GM23248 (cell line): ENCODE data around the gene URGCP. TPM values are rescaled to one million over a fixed set of nuclear protein-coding genes. Genes with fewer than 3 reads are reported as not detected.

Experiments used
- DNase-seq: peaks from one replicate; pipeline ENCODE4 v3.0.0-alpha.2; 2015
- H2AFZ ChIP-seq: fragments of 200-600 bp; sonication (generic); 2 replicates; pipeline ENCODE4 v1.6.1; 2016; ENCODE audit warnings: antibody characterized with exemption
- H3F3A ChIP-seq: fragments of 200-600 bp; sonication (generic); 2 replicates; pipeline ENCODE4 v1.6.1; 2016; ENCODE audit warnings: mild to moderate bottlenecking, antibody characterized with exemption, mixed run types; ENCODE audit not compliant: insufficient read depth
- H3K27ac ChIP-seq: fragments of 200-600 bp; sonication (generic); 2 replicates; pipeline ENCODE4 v1.5.1; 2016; ENCODE audit warnings: mild to moderate bottlenecking
- H3K27me3 ChIP-seq: fragments of 200-600 bp; sonication (generic); replicated peaks from 2 replicates; pipeline ENCODE4 v1.6.1; 2016; ENCODE audit warnings: mild to moderate bottlenecking; ENCODE audit not compliant: insufficient read depth
- H3K36me3 ChIP-seq: fragments of 200-600 bp; sonication (generic); 2 replicates; pipeline ENCODE4 v1.6.1; 2016; ENCODE audit warnings: low read depth, mild to moderate bottlenecking
- H3K4me1 ChIP-seq: fragments of 200-600 bp; sonication (generic); 2 replicates; pipeline ENCODE4 v1.6.1; 2016; ENCODE audit warnings: mild to moderate bottlenecking; ENCODE audit not compliant: insufficient read depth
- H3K4me2 ChIP-seq: fragments of 200-600 bp; sonication (generic); one replicate; pipeline ENCODE4 v1.6.1; 2016; ENCODE audit warnings: mild to moderate bottlenecking; ENCODE audit not compliant: unreplicated experiment
- H3K4me3 ChIP-seq: fragments of 200-600 bp; sonication (generic); 2 replicates; pipeline ENCODE4 v1.5.1; 2016; ENCODE audit warnings: mild to moderate bottlenecking
- H3K79me2 ChIP-seq: fragments of 200-600 bp; sonication (generic); 2 replicates; pipeline ENCODE4 v1.6.1; 2016; ENCODE audit warnings: mild to moderate bottlenecking; ENCODE audit not compliant: insufficient read depth
- H3K9ac ChIP-seq: fragments of 200-600 bp; sonication (generic); 2 replicates; pipeline ENCODE4 v1.6.1; 2016; ENCODE audit warnings: mild to moderate bottlenecking
- H3K9me2 ChIP-seq: fragments of 200-600 bp; sonication (generic); 2 replicates; pipeline ENCODE4 v1.6.1; 2016; ENCODE audit warnings: mixed run types, mild to moderate bottlenecking, moderate library complexity; ENCODE audit not compliant: insufficient read depth
- H3K9me3 ChIP-seq: fragments of 200-600 bp; sonication (generic); one replicate; pipeline ENCODE4 v1.6.1; 2017; ENCODE audit warnings: low read depth
- H4K20me1 ChIP-seq: fragments of 200-600 bp; sonication (generic); 2 replicates; pipeline ENCODE4 v1.6.0; 2016; ENCODE audit not compliant: insufficient read depth
- EZH2 ChIP-seq: fragments of 200-600 bp; sonication (generic); IDR thresholded peaks from 2 replicates; pipeline ENCODE4 v1.6.1; 2018; ENCODE audit warnings: antibody characterized with exemption, mild to moderate bottlenecking; ENCODE audit not compliant: insufficient read depth, poor library complexity, severe bottlenecking
- EZH2phosphoT487 ChIP-seq: fragments of 200-600 bp; sonication (generic); IDR thresholded peaks from 2 replicates; pipeline ENCODE4 v1.6.1; 2018; ENCODE audit warnings: antibody characterized with exemption, moderate library complexity, mild to moderate bottlenecking, low read depth; ENCODE audit not compliant: insufficient read depth
- WGBS, 2 experiments: methylation state at CpG; one replicate each; pipeline ENCODE4 v1.1.6; 2015 to 2017; ENCODE audit warnings: low lambda C conversion rate in 2 of 2, low coverage in 1 of 2; ENCODE audit errors: missing lambda C conversion rate in 2 of 2; 5-methylcytosine and 5-hydroxymethylcytosine counted together
- in situ Hi-C: fragments of 300-500 bp; cut with MboI; formaldehyde crosslinking; loops from 2 replicates; pipeline ENCODE4 v1.15.0; 2020
- polyA plus RNA-seq: library from polyadenylated mRNA; unstranded; fragments of >200 nt; fragmentation: Nextera tagmentation; extraction: Ambion mirVana; gene quantifications from 2 replicates; pipeline ENCODE4 v1.2.1, GENCODE V29; 2016
- total RNA-seq: library from RNA; depleted of rRNA; stranded (reverse); fragments of >200 nt; shearing (Covaris generic); gene quantifications from 2 replicates; pipeline ENCODE4 v1.2.3, GENCODE V29; 2014; rRNA removed

URGCP gene, protein sequence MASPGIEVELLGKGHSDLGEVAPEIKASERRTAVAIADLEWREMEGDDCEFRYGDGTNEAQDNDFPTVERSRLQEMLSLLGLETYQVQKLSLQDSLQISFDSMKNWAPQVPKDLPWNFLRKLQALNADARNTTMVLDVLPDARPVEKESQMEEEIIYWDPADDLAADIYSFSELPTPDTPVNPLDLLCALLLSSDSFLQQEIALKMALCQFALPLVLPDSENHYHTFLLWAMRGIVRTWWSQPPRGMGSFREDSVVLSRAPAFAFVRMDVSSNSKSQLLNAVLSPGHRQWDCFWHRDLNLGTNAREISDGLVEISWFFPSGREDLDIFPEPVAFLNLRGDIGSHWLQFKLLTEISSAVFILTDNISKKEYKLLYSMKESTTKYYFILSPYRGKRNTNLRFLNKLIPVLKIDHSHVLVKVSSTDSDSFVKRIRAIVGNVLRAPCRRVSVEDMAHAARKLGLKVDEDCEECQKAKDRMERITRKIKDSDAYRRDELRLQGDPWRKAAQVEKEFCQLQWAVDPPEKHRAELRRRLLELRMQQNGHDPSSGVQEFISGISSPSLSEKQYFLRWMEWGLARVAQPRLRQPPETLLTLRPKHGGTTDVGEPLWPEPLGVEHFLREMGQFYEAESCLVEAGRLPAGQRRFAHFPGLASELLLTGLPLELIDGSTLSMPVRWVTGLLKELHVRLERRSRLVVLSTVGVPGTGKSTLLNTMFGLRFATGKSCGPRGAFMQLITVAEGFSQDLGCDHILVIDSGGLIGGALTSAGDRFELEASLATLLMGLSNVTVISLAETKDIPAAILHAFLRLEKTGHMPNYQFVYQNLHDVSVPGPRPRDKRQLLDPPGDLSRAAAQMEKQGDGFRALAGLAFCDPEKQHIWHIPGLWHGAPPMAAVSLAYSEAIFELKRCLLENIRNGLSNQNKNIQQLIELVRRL
- 29.6 and 36.8 TPM in 2 replicates for total RNA-seq
- polyA plus RNA-seq, result 25.9 and 26.5 TPM in 2 replicates

DNA sequence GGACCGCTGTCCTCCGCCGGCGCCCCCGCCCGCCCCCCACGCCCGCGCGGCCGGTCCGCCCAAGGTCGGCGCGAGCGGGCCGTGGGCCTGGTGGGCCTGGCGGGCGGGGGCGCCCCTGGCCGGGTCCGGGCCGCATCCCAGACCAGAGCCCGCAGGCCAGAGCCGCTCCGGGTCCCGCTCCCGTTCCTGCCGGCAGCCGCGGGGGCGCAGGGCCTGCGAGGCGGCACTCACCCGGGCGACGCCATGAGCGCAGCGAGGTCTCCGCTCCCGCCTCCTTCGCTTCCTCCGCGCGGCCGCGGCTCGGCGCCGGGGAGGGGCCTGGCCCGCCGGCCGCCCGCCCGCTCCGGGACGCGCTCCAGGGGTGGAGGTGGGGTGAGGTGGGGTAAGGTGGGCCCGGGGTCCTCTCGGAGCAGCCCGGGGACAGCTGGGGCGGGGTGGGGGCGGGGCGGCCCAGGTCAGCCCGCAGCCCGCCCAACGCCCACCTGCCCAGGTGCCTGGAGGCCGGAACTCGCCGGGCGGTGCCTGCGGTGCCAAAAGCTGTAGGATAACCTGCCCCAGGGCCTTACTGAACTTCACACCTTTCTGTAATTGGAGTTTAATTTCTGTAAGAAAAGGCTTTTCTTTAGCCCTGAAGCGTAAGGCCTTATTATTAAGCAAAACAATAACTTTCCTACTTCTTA, at the start of gene URGCP:
Gene URGCP, minus strand, starts transcription at position 266 of the 680 bp plus-strand sequence. Its CDS starts 21 bp downstream, at position 245.
- H2AFZ ChIP-seq, result peak within 1 kb of the TSS; percentile 90
- H3K4me3 ChIP-seq, result peak within 1 kb of the TSS; percentile 79
- H3K27ac ChIP-seq, result peak within 1 kb of the TSS; percentile 85
- H3K9me3 ChIP-seq, result no peaks in the 10 kb centered on the region
- no peaks in the 10 kb centered on the region for H3K9me2 ChIP-seq
- H4K20me1 ChIP-seq, result no peaks in the 10 kb centered on the region
- no peaks in the 10 kb centered on the region for H3K36me3 ChIP-seq
- in situ Hi-C loops, result no loop called here
- 1 to 4% methylated on average over 32 to 48 of the region's 73 CpGs for WGBS, 2 experiments
- peaks cover 20% of the 10 kb centered on the region for H3K4me1 ChIP-seq
- no peak for TF ChIP-seq EZH2phosphoT487
- no peaks in the 10 kb centered on the region for H3K27me3 ChIP-seq
- H3F3A ChIP-seq, result peaks cover 17% of the 10 kb centered on the region
- H3K4me2 ChIP-seq, result peak within 1 kb of the TSS; percentile 85
- H3K79me2 ChIP-seq, result peaks cover 53% of the 10 kb centered on the region
- H3K9ac ChIP-seq, result peak within 1 kb of the TSS; percentile 94
- DNase-seq, result peak; percentile 83

DNA sequence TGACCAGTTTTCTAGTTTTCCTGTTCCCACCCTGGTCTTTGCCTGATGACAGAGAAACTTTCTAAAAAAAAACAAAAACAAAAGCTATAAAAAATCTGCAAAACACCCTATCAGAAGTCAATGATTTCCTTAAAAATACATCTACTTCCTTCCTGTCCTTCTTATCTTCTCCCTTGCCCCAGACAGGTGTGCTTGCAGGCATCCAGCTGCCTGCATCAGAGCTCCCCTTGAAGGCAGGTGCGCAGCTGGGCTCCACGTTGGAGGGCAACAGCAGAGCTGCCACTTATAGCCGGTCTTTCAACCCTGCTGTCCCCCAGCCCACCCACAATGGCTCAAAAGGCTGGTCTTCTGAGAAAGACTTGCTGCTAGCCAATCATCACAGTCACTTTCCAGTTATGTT, 49.6 kb upstream of the URGCP start:
- no peaks in the 10 kb centered on the region for H3K27me3 ChIP-seq
- no peaks in the 10 kb centered on the region for H3F3A ChIP-seq
- no peak overlapping the region for H3K4me3 ChIP-seq
- H3K9ac ChIP-seq, result no peak overlapping the region
- H3K9me2 ChIP-seq, result no peaks in the 10 kb centered on the region
- H3K9me3 ChIP-seq, result no peaks in the 10 kb centered on the region
- no peaks in the 10 kb centered on the region for H4K20me1 ChIP-seq
- no peak overlapping the region for H2AFZ ChIP-seq
- no peaks in the 10 kb centered on the region for H3K4me1 ChIP-seq
- no peak overlapping the region for H3K27ac ChIP-seq
- H3K36me3 ChIP-seq, result no peaks in the 10 kb centered on the region
- 61 to 73% methylated on average over 3 of the region's 3 CpGs for WGBS, 2 experiments
- in situ Hi-C loops, result no loop called here
- H3K4me2 ChIP-seq, result no peak overlapping the region
- no peak for DNase-seq
- TF ChIP-seq EZH2 (no peak), EZH2phosphoT487 (no peak)
- no peaks in the 10 kb centered on the region for H3K79me2 ChIP-seq

DNA sequence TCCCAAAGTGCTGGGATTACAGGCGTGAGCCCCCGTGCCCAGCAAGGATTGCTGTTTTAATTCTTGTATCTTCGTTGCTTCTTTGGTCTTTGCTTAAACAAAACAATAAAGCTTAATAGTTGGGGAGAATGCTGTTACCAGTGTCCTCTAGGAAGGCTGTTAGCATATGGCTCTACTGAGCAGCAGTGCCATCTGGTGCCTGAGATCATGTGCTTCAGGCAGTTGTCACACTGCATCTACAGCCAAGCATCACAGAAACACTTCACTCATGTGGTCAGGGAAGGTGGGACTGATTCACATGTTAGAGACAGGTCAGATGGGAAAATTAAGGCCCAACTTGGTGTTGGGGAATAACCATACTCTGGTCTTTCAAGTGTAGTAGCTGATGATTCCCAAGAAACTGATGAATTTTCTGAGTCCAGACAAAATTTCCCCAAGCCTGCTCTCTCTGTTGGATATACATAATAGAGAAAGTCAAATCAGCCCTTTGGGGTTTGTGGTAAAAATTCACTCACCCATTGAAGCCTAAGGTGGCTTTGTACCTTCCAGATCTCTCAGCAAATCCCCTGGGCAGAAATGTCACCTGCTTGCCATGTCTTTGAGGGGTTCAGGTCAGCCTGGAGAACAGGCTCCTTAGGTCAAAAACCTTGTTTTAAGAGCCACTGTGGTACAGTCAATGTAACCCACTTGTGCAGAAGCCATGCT, 48.3 kb upstream of the URGCP start:
- in situ Hi-C loops, result no loop called here
- H3K4me1 ChIP-seq, result no peaks in the 10 kb centered on the region

DNA sequence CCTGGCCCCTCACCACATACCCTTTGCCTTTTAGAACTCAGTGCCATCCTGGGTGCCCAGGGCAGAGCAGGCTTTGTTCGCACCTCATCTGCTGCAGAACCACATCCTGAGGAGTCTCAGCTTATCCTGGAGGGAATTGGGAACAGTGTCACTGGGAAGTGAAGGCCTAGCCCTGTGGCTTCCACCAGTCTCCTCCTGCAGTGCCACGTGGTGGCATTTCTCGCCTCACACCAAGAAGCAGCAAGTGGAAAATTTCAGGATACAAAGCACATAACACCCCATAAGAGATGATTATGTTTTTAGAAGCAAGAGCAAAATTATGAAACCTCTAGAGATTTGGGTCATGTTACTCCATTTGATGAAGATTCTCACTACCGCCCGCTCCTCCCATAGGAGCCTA, 46.7 kb upstream of the URGCP start:
- H3K4me3 ChIP-seq, result no peak overlapping the region
- H3K4me2 ChIP-seq, result no peak overlapping the region
- TF ChIP-seq EZH2 (no peak), EZH2phosphoT487 (no peak)
- no peaks in the 10 kb centered on the region for H3K4me1 ChIP-seq
- no peaks in the 10 kb centered on the region for H3K9me2 ChIP-seq
- H3K36me3 ChIP-seq, result no peaks in the 10 kb centered on the region; the same call in 1 of the 2 replicates
- no peak overlapping the region for H2AFZ ChIP-seq
- H3K27ac ChIP-seq, result no peak overlapping the region
- 91% methylated on average over 5 of the region's 5 CpGs for WGBS, 2 experiments
- no peak overlapping the region for H3K9ac ChIP-seq
- H3K27me3 ChIP-seq, result no peaks in the 10 kb centered on the region
- H4K20me1 ChIP-seq, result no peaks in the 10 kb centered on the region
- no peaks in the 10 kb centered on the region for H3K79me2 ChIP-seq
- DNase-seq, result no peak
- no peaks in the 10 kb centered on the region for H3K9me3 ChIP-seq
- H3F3A ChIP-seq, result no peaks in the 10 kb centered on the region
- in situ Hi-C loops, result no loop called here

More for the DNA sequence above, 48.3 kb upstream of the URGCP start:
- Histone ChIP-seq H3K9me3 (no peaks in the 10 kb centered on the region), H3K79me2 (no peaks in the 10 kb centered on the region), H3K27ac (no peak overlapping the region), H3F3A (no peaks in the 10 kb centered on the region), H3K4me2 (no peak overlapping the region), H3K36me3 (no peaks in the 10 kb centered on the region), H3K9ac (no peak overlapping the region), H3K27me3 (no peaks in the 10 kb centered on the region), H3K9me2 (no peaks in the 10 kb centered on the region), H2AFZ (no peak overlapping the region), H3K4me3 (no peak overlapping the region), H4K20me1 (no peaks in the 10 kb centered on the region)
- no peak for TF ChIP-seq EZH2phosphoT487
- 29 to 32% methylated on average over 3 of the region's 3 CpGs for WGBS, 2 experiments
- DNase-seq, result peak; percentile 77
